Adipose tissue (tissue), 3 donors: ENCODE measurements around the gene POLL. TPM values are rescaled to one million over a fixed set of nuclear protein-coding genes. Genes with fewer than 3 reads are reported as not detected.

Experiments
- H3K27ac ChIP-seq: one replicate; pipeline ENCODE4 v1.5.1; 2013; ENCODE audit warnings: low read depth, low read length
- WGBS, 3 donors: extraction: QIAGEN DNeasy Blood & Tissue Kit; methylation state at CpG; one replicate each; pipeline ENCODE4 v1.1.7; 2013; 5-methylcytosine and 5-hydroxymethylcytosine counted together
- polyA plus RNA-seq, 3 donors: library from polyadenylated mRNA; stranded (reverse); fragments of 200-250 nt; gene quantifications; one replicate each; pipeline ENCODE4 v1.2.3, GENCODE V29; 2013
- donor health status: healthy with polysubstance abuse.
- donor health status: Bipolar disorder and iron deficiency.
- donor health status: healthy.

The POLL gene
- polyA plus RNA-seq, 3 donors, result 18.2 to 32.2 (median 20.9) TPM

DNA sequence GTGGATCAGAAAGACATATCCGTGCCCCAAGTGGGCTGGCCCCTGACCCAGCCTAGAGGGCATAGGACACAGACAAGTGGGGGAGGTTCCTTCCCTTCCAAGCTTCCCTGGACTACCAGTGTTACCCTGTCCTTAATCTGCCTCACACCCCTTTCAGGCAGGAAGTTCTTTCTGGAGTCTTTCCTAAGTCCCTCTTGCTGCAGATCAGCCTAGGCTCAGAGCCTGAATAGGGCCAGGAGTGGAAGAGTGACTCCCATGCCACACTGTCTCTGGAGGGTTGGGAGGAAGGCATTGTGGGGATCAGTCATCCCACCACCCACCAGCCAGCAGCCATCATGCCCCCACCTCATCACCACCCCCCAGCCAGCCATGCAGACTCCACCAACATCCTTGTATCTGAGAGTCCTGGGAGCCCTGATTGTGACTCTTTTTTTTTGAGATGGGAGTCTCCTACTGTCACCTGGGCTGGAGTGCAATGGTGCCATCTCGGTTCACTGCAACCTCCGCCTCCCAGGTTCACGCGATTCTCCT, 22.6 kb downstream of the POLL start:
- 75 to 92% (median 84%) methylated on average over 5 of the region's 5 CpGs for WGBS, 3 donors
- no peak overlapping the region for H3K27ac ChIP-seq

GRCh38 chr10:101564490-101564991, 23.5 kb downstream of the POLL start:
- no peak overlapping the region for H3K27ac ChIP-seq
- 74 to 81% (median 79%) methylated on average over 15 of the region's 15 CpGs for WGBS, 3 donors

- WGBS, 3 donors, result 64 to 67% (median 66%) methylated on average over 11 of the region's 11 CpGs
- H3K27ac ChIP-seq, result no peak overlapping the region
These were observed 24.5 kb downstream of the POLL start for GRCh38 chr10:101563497-101564040.

DNA sequence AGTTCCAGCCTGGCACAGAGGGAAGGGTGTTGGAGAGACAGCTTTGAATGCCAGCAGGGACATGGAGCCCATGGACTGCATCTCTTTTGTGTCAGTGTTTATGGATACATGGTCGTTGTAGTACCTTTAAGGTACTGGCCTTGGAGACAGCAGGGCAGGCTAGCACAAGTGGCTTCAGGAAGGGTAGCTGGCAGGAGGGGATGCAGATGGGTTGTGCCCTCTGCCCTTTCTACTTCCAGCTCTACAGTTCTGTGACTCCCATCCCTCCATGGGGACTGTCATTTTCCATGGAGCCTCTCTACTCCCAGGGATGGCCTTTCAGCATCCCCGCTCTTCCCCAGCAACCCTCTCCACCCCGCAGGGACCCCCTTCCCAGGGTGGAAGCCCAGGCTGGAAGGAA, 25.1 kb downstream of the POLL start:
- H3K27ac ChIP-seq, result no peak overlapping the region
- WGBS, 3 donors, result 51 to 61% (median 57%) methylated on average over 3 of the region's 3 CpGs

DNA sequence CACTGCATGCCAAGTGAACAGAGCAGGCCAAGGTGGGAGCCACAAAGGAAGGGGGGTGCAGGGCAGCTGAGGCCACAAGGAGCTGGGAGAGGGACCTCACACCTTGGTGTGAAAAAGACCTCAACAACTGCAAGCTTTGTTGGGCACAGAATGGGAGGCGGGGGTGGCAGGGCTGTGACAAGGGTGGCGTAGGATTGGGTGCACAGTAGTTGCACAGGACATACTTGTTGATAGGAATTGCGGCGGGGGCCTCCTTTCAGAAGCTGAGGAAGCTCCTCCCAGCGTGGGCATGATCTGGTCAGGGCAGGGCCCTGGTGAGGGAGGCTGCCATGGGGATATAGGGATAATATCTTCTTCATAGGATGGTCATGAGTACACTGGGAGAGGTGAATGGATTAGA, 25.8 kb downstream of the POLL start:
- 85 to 94% (median 89%) methylated on average over 5 of the region's 5 CpGs for WGBS, 3 donors
- H3K27ac ChIP-seq, result no peak overlapping the region

DNA sequence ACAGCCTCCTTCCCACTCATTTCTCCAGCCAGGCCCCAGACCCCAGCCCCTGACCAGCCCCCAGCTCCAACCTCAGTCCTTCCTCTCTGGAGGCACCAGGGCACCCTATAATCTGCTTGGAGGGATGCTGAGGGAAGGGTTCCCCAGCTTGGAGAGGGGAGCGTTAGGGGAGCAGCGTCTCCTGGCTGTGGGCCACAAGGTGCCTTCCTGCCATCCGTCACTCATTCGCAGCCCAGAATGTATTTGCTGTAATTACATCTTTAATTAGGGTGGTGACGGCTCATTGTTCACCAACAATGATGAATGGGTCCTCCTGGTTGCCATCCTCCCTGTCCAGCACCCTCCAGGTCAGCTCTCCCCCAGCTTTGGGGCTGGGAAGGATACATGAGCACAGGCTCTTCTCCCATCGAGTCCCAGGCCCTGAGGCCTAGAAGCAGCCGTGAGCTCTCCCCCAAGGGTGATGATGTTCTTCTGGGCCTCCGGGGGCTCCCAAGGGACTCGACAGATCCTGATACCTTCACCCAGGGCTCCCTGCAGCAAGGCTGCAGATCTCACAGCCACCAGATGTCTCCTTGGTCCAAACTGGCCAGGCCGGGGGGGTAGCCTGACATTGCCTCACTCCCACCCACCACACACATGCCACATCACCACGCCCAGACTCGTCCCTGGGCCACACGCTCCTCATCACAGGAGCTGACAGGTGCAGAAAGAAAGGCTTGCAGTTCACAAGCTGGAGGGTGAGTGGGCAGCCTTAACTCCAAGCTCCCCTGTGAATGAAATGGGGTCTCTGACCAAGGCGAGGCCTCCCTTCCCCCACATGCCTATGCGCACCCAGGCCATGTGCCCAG, 26.8 kb downstream of the POLL start:
- no peak overlapping the region for H3K27ac ChIP-seq
- WGBS, 3 donors, result 69 to 74% (median 73%) methylated on average over 15 of the region's 15 CpGs

GRCh38 chr10:101560298-101561067, 27.6 kb downstream of the POLL start:
- 35 to 54% (median 53%) methylated on average over 2 of the region's 2 CpGs for WGBS, 3 donors
- H3K27ac ChIP-seq, result no peak overlapping the region

DNA sequence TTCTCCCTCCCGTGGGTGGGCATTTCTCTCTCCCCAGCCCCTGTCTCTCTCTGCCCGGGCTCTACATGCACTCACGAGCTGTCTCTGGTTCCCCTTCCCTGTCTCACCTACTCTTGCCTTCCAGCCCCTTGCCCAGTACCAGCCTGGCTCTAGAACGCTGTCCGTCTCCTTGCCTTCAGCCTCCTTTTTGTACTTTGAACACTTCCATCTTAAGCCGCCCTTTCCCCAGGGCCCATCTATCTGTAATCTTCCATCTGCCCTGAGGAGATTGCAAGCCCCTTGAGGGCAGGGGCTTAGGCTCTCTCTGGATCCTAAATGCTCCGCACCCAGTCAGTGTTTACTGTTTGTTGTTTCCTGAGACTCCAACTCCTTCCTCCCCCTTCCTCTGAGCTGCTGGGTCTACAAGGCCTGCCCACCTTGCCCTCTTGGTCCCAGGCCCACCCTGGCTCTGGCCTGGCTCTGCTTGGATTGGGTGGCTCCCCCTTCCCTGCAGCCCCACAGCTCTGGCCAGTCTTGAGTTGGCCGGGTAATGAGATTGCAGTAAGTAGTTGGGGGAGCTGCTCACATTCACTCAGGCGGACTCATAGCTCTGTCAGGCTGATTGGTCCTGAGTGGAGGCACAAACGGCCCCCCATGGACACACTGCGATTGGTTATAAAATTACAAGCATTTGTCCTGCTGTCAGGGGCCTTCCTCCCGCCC, 28.3 kb downstream of the POLL start:
- WGBS, 3 donors, result 71 to 75% (median 71%) methylated on average over 12 of the region's 12 CpGs

GRCh38 chr10:101558671-101559595, 29.1 kb downstream of the POLL start:
- H3K27ac ChIP-seq, result no peak overlapping the region
- WGBS, 3 donors, result 56 to 64% (median 59%) methylated on average over 18 of the region's 18 CpGs

More for the DNA sequence above, 28.3 kb downstream of the POLL start:
- H3K27ac ChIP-seq, result no peak overlapping the region

GRCh38 chr10:101558204-101558603, 29.9 kb downstream of the POLL start:
- no peak overlapping the region for H3K27ac ChIP-seq
- WGBS, 3 donors, result 45 to 76% (median 61%) methylated on average over 2 of the region's 2 CpGs

DNA sequence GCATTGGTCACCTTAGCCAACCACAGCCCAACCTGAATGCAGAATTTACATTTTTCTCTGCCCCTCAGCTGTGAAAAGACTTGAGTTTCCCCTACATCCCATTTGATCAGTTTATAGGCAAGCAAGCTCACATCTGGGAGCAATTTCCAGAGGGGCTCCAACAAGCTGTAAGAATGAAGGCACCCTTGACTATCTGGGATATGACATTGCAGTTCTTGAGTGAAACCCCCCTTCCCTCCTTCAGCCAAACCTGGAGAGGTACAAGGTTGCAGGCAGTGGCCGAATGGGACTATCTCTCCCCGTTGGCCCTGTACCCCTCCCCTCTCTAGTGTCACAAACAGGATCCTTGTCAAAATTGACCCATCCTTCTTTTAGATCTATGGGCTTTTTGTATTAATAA, 30.5 kb downstream of the POLL start:
- H3K27ac ChIP-seq, result no peak overlapping the region
- WGBS, 3 donors, result 91 to 97% (median 92%) methylated on average over 2 of the region's 2 CpGs

GRCh38 chr10:101552442-101552841, 35.6 kb downstream of the POLL start:
- H3K27ac ChIP-seq, result no peak overlapping the region
- WGBS, 3 donors, result 96 to 100% (median 98%) methylated on average over 3 of the region's 3 CpGs

DNA sequence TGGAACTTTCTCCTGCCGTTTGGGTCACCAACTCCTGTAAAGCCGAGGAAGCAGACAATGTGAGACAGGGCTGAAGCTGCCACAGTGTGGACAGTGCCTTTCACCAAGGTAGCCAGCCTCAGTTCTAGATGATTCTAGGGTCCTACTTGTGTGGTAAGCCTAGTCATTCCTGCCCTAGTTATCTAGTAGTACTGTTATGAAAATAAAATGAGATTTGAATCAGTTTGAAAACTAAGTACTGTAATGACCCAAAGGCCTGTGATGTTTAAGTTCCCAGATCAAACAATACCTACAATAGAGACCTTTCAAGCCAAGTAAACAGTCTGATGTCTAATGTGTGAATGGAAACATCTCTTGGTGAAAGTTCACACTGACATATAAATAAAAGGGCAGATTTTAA, 37.1 kb downstream of the POLL start:
- H3K27ac ChIP-seq, result no peak overlapping the region
- WGBS, 3 donors, result 87 to 96% (median 95%) methylated on average over 2 of the region's 2 CpGs

- H3K27ac ChIP-seq, result no peak overlapping the region
These were observed 42.2 kb downstream of the POLL start for GRCh38 chr10:101545898-101546297.

- H3K27ac ChIP-seq, result no peak overlapping the region
- 91 to 100% (median 95%) methylated on average over 2 of the region's 2 CpGs for WGBS, 3 donors
These were observed 49.6 kb downstream of the POLL start for GRCh38 chr10:101538446-101538845.

DNA sequence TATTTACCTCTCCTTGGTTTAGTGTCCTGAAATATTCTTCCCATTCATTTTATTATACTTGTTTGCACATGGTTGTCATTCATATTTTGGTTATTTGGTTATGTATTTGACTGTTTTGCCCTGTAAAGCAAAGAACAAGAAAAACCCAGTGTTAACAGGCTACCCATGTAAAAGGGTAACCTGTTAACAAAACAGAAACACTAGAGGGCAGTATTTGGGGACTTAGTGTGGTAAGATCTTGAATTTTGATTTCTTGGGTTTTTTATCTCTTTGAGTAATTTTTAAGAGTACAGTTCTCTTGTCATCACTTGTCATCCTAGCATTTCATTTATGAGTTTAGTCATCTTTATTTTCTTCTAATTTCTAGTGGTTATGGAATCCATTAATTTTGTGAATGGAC, 51.3 kb downstream of the POLL start:
- H3K27ac ChIP-seq, result no peak overlapping the region

DNA sequence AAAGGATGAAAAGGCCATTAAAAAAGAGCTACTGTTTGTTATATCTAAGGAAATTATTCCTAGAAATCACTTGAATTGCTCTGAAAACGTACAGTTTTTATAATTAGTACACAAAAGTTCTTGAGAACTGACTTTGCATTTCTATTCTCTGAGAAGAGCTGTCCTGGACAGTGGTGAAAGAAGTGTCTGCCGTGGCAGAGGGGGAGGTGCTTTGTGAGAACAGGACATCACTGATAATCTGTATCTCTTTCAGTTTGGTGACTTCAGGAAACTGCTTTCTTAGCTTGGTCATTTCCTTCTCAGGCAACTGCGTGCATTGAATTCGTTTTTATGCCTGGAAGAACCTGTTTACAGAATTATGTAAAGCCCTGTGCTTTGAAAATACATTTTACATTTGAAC, 52.1 kb downstream of the POLL start:
- no peak overlapping the region for H3K27ac ChIP-seq
- 36 to 79% (median 49%) methylated on average over 4 of the region's 4 CpGs for WGBS, 3 donors
